ENCODE measurements around the gene GRB10. TPM values are rescaled to one million over a fixed set of nuclear protein-coding genes. Genes with fewer than 3 reads are reported as not detected.

Gene GRB10
- total RNA-seq, 4 donors from 2014 or later, result 37.1 to 109 (median 74.0) TPM

- no peak for TF ChIP-seq CTCF (IDR thresholded peaks at IDR 0.05; ENCODE audit: low read depth)
These were observed 108.4 kb downstream of the GRB10 start for GRCh38 chr7:50674299-50674698.

- TF ChIP-seq CTCF (IDR thresholded peaks at IDR 0.05; ENCODE audit: low read depth), result no peak
These were observed 109.6 kb downstream of the GRB10 start for GRCh38 chr7:50673096-50673495.

- TF ChIP-seq CTCF (IDR thresholded peaks at IDR 0.05; ENCODE audit: low read depth), result no peak
These were observed 110.7 kb downstream of the GRB10 start for GRCh38 chr7:50672045-50672444.

GRCh38 chr7:50671386-50671785 is 111.3 kb downstream of the GRB10 start:
- no peak for TF ChIP-seq CTCF (IDR thresholded peaks at IDR 0.05; ENCODE audit: low read depth)

GRCh38 chr7:50669890-50670289 is 112.8 kb downstream of the GRB10 start:
- no peak for TF ChIP-seq CTCF (IDR thresholded peaks at IDR 0.05; ENCODE audit: low read depth)

GRCh38 chr7:50667789-50668226 is 114.9 kb downstream of the GRB10 start:
- no peak for TF ChIP-seq CTCF (IDR thresholded peaks at IDR 0.05; ENCODE audit: low read depth)

GRCh38 chr7:50667338-50667737 is 115.4 kb downstream of the GRB10 start:
- no peak for TF ChIP-seq CTCF (IDR thresholded peaks at IDR 0.05; ENCODE audit: low read depth)

Data from subcutaneous adipose tissue (tissue), 4 donors.